ENCODE data around the gene NME3.
"Not testable (repeated sequence)": the region's sequence is repeated elsewhere in the genome, so short reads cannot be mapped to it uniquely, and the experiment has no call there.

The NME3 gene

GRCh38 chr16:1745181-1745899 is 26.0 kb downstream of the NME3 start:
- no peak for DNase-seq

- DNase-seq, result no peak
Observed at GRCh38 chr16:1744338-1744840, 27.0 kb downstream of the NME3 start.

- no peak for DNase-seq
Observed at GRCh38 chr16:1743376-1744337, 27.7 kb downstream of the NME3 start.

GRCh38 chr16:1741553-1742165 is 29.7 kb downstream of the NME3 start:
- no peak for DNase-seq

- DNase-seq, result no peak
Observed at GRCh38 chr16:1740781-1741490, 30.4 kb downstream of the NME3 start.

- DNase-seq, result no peak
Observed at GRCh38 chr16:1740234-1740633, 31.1 kb downstream of the NME3 start.

GRCh38 chr16:1734816-1735215 is 36.5 kb downstream of the NME3 start:
- DNase-seq, result no peak

GRCh38 chr16:1734123-1734522 is 37.2 kb downstream of the NME3 start:
- no peak for DNase-seq

- DNase-seq, result not testable (repeated sequence)
Observed at GRCh38 chr16:1732551-1732987, 38.8 kb downstream of the NME3 start.

- DNase-seq, result no peak
Observed at GRCh38 chr16:1732071-1732470, 39.3 kb downstream of the NME3 start.

GRCh38 chr16:1731603-1732002 is 39.7 kb downstream of the NME3 start:
- no peak for DNase-seq

- no peak for DNase-seq
Observed at GRCh38 chr16:1731073-1731472, 40.3 kb downstream of the NME3 start.

- no peak for DNase-seq
Observed at GRCh38 chr16:1729445-1729844, 41.9 kb downstream of the NME3 start.

GRCh38 chr16:1729026-1729425 is 42.3 kb downstream of the NME3 start:
- no peak for DNase-seq

- no peak for DNase-seq
Observed at GRCh38 chr16:1727651-1728624, 43.4 kb downstream of the NME3 start.

- no peak for DNase-seq
Observed at GRCh38 chr16:1726661-1727502, 44.5 kb downstream of the NME3 start.

- no peak for DNase-seq
Observed at GRCh38 chr16:1724491-1724890, 46.9 kb downstream of the NME3 start.

- DNase-seq, result peak; percentile 24
Observed at GRCh38 chr16:1723450-1724147, 47.7 kb downstream of the NME3 start.

GRCh38 chr16:1721372-1721771 is 50.0 kb downstream of the NME3 start:
- DNase-seq, result no peak

Measured in activated naive CD4-positive, alpha-beta T cell treated with anti-CD3 and anti-CD28 coated beads, Interleukin-2, amount 50 U/mL, for 16 hours (primary cell).